H7 (cell line): ENCODE data around the gene PPP1R8. TPM values are rescaled to one million over a fixed set of nuclear protein-coding genes. Genes with fewer than 3 reads are reported as not detected.
"Not testable (repeated sequence)": the region's sequence is repeated elsewhere in the genome, so short reads cannot be mapped to it uniquely, and the experiment has no call there.

ENCODE experiments used
- DNase-seq: peaks from one replicate; pipeline ENCODE4 v3.0.0; 2012
- H3K27me3 ChIP-seq: 2 replicates; pipeline ENCODE4 v1.6.0; 2011; ENCODE audit warnings: mild to moderate bottlenecking, low read length; ENCODE audit not compliant: control insufficient read depth, insufficient read depth
- H3K36me3 ChIP-seq: replicated peaks from 2 replicates; pipeline ENCODE4 v1.5.1; 2011; ENCODE audit warnings: low read length; ENCODE audit not compliant: control insufficient read depth, insufficient read depth
- H3K4me3 ChIP-seq: 2 replicates; pipeline ENCODE4 v1.5.1; 2011; ENCODE audit warnings: low read depth, mild to moderate bottlenecking, control low read depth, low read length, moderate library complexity; ENCODE audit not compliant: insufficient read depth
- total RNA-seq: library from RNA; depleted of rRNA; stranded (reverse); fragments of >200 nt; shearing (Covaris generic); gene quantifications from 2 replicates; pipeline ENCODE4 v1.2.3, GENCODE V29; 2014

Gene PPP1R8
- total RNA-seq, 1 experiment from 2014 or later: 83.0 TPM

- H3K4me3 ChIP-seq: no peak overlapping the region
These were observed 27.7 kb downstream of the PPP1R8 start for GRCh38 chr1:27858072-27858948.

DNA sequence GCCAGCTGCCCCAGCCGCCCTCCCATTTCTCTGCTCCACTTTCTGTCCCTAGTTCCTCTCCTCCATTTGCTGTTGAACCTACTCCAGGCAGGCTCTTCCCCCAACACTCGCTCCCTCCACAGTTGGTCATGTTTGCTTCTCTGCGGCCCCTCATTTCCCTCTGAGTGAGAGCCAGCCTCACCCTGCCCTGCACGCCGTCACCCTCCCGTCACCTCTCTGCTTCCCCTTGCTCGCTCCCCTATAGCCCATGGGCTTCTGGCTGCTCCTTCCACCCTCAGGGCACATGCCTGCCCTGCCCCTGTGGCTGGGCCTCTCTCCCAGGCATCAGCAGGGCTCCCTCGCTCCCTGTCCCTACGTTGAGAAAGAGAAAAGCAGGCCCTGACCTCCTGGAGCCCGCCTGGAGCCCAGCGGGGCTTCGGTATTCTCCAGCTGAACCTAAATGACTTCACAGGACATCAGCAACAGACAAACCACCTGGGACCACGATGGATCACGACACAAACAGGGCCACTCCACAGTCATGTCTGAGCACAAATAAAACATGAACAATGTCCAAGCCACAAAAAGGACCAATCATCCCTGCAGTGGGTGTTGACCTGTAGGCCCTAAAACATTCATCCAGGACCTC lies 28.5 kb downstream of the PPP1R8 start:
- no peaks in the 10 kb centered on the region for H3K36me3 ChIP-seq
- DNase-seq: peak; percentile 41
- H3K27me3 ChIP-seq: no peaks in the 10 kb centered on the region
- no peak overlapping the region for H3K4me3 ChIP-seq

More at GRCh38 chr1:27858072-27858948, 27.7 kb downstream of the PPP1R8 start:
- DNase-seq: peak; percentile 89
- Histone ChIP-seq H3K27me3 (no peaks in the 10 kb centered on the region), H3K36me3 (no peaks in the 10 kb centered on the region)

DNA sequence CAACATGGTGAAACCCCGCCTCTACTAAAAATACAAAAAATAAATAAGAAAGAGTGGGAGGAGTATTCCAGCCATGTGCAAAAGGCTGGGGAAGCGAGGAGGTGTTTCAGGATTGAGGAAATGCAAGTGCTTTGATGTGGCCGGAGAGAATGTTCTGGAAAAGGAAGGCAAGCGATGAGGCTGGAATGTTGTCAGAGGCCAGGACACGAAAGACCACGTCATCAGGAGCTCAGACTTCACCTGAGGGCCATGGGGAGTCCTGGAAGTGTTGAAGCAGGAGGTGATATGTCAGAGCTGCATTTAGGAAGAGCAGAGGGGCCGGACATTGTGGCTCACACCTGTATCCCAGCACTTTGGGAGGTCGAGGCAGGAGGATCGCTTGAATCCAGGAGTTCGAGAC lies 30.9 kb downstream of the PPP1R8 start:
- H3K27me3 ChIP-seq: no peaks in the 10 kb centered on the region
- no peak overlapping the region for H3K4me3 ChIP-seq
- H3K36me3 ChIP-seq: no peaks in the 10 kb centered on the region
- no peak for DNase-seq

GRCh38 chr1:27862004-27862403 lies 31.4 kb downstream of the PPP1R8 start:
- no peak for DNase-seq
- no peak overlapping the region for H3K4me3 ChIP-seq
- no peaks in the 10 kb centered on the region for H3K27me3 ChIP-seq
- no peaks in the 10 kb centered on the region for H3K36me3 ChIP-seq

- Histone ChIP-seq H3K4me3 (no peak overlapping the region), H3K27me3 (no peaks in the 10 kb centered on the region), H3K36me3 (no peaks in the 10 kb centered on the region)
- no peak for DNase-seq
These were observed 32.3 kb downstream of the PPP1R8 start for GRCh38 chr1:27862671-27863537.

GRCh38 chr1:27863538-27863915 lies 32.9 kb downstream of the PPP1R8 start:
- Histone ChIP-seq H3K4me3 (no peak overlapping the region), H3K27me3 (no peaks in the 10 kb centered on the region), H3K36me3 (no peaks in the 10 kb centered on the region)
- no peak for DNase-seq

DNA sequence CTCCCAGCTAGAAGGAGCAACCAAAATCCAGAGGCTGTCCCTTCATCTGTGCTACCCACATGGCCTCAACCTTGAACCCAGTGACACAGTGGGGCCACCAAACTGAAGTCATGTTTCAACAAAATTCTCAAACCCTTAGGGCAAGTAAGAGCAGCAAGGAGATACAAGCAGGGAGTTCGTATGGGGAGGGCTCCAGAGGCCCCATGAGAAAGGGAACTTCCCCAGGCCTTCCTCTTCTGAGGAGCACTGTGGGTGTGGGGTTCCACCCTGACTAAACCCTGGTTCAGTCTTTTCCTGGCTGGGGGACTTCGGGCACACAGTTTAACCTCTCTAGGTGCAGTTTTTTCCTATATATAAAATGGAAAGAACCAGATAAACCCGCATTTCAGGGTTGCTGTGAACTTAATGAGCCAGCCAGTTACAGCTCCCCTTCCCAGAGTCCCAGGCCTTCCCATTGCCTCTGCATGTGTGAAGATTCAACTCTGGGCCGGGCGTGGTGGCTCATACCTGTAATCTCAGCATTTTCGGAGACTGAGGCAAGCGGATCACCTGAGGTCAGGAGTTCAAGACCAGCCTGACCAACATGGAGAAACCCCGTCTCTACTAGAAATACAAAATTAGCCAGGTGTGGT lies 33.8 kb downstream of the PPP1R8 start:
- Histone ChIP-seq H3K4me3 (no peak overlapping the region), H3K27me3 (no peaks in the 10 kb centered on the region), H3K36me3 (no peaks in the 10 kb centered on the region)
- no peak for DNase-seq

DNA sequence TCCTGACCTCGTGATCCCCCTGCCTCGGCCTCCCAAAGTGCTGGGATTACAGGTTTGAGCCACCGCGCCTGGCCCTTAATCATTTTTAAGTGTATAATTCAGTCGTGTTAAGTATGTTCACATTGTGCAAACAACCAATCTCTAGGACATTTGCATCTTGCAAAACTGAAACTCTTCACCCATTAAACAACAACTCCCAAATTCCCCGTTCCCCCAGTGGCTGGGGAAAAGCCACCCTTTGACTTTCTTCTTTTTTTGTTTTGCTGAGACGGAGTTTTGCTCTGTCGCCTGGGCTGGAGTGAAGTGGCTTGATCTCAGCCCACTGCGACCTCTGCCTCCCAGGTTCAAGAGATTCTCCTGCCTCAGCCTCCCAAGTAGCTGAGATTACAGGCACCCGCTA lies 35.2 kb downstream of the PPP1R8 start:
- no peak for DNase-seq
- H3K27me3 ChIP-seq: no peaks in the 10 kb centered on the region
- no peaks in the 10 kb centered on the region for H3K36me3 ChIP-seq
- H3K4me3 ChIP-seq: no peak overlapping the region

- Histone ChIP-seq H3K4me3 (no peak overlapping the region), H3K36me3 (no peaks in the 10 kb centered on the region), H3K27me3 (peaks cover 12% of the 10 kb centered on the region; the same call in 1 of the 2 replicates)
- DNase-seq: no peak
These were observed 38.0 kb downstream of the PPP1R8 start for GRCh38 chr1:27868556-27868931.

- H3K36me3 ChIP-seq: no peaks in the 10 kb centered on the region
- peak; percentile 64 for DNase-seq
- no peak overlapping the region for H3K4me3 ChIP-seq
- peaks cover 12% of the 10 kb centered on the region; the same call in 1 of the 2 replicates for H3K27me3 ChIP-seq
These were observed 38.5 kb downstream of the PPP1R8 start for GRCh38 chr1:27868932-27869718.

DNA sequence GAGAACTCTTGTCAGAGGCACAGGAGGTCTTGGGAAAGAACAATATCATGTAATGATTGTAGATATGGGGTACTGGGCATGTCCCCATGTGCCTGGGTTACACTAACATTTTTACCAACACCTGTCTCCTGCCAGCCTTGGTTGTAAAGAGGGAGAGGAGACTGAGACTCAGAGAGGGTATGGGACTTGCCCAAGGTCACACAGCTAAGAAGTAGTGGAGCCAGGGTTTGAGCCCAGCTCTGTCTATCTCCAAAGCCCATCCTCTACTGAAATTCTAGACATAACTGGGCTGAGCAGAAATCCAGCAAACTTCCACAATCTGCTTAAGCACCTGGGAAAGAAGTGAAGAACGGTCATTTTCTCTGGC lies 39.1 kb downstream of the PPP1R8 start:
- H3K4me3 ChIP-seq: no peak overlapping the region
- peaks cover 12% of the 10 kb centered on the region; the same call in 1 of the 2 replicates for H3K27me3 ChIP-seq
- H3K36me3 ChIP-seq: no peaks in the 10 kb centered on the region
- DNase-seq: no peak

DNA sequence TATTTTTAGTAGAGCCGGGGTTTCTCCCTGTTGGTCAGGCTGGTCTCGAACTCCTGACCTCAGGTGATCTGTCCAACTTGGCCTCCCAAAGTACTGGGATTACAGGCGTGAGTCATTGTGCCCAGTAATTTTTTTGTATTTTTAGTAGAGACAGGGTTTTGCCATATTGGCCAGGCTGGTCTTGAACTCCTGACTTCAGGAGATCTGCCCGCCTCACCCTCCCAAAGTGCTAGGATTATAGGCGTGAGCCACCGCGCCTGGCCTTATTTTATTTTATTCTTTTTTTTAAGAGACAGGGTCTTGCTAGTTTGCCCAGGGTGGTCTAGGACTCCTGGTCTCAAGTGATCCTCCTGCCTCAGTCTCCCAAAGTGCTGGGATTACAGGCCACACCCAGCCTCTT lies 40.5 kb downstream of the PPP1R8 start:
- not testable (repeated sequence) for H3K36me3 ChIP-seq, H3K4me3 ChIP-seq, DNase-seq
- peaks cover 12% of the 10 kb centered on the region; the same call in 1 of the 2 replicates for H3K27me3 ChIP-seq

DNA sequence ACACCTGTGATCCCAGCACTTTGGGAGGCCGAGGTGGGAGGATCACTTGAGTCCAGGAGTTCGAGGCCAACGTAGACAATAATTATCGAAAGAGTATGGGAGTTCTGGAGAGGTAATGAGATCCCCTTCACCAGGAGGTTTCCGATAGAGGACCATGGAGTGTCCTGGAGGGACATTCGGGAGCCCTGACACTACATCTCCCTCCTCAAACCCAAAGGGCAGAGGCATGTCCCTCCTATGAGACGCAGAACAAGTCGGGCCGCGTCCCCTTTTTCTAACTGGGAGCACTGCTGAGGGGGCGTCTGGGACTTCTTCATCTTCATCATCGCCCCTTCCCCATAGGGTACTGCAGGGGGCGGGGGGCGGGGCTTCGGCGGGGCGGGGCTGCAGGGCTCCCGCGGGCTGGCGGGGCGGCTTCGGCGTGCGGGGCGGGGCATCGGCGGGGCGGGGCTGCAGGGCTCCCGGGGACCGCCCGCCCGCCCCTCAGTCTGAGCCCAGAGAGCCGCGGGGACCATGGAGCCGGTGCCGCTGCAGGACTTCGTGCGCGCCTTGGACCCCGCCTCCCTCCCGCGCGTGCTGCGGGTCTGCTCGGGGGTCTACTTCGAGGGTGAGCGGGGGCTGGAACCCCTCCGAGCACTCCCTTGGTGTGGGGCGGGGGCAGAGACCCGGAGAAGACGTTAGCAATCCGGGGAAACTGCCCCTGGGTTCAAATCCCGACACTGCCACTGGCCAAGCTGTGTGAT lies 41.6 kb downstream of the PPP1R8 start, which contains the start of gene THEMIS2:
TSS of gene THEMIS2 (plus strand) at position 486 of the 743 bp plus-strand sequence. CDS start at position 514, 28 bp downstream.
- Histone ChIP-seq H3K4me3 (peak within 1 kb of the TSS; percentile 81), H3K36me3 (no peaks in the 10 kb centered on the region; the same call in 1 of the 2 replicates), H3K27me3 (peaks cover 12% of the 10 kb centered on the region; the same call in 1 of the 2 replicates)
- peak; percentile 99 for DNase-seq
